GM23338 (cell line): ENCODE data around the gene PDE4D.

ENCODE experiments used
- CREB1 ChIP-seq: fragments of 250-450 bp; sonication (Bioruptor Pico); IDR thresholded peaks from 2 replicates; pipeline ENCODE4 v1.5.0; 2020; ENCODE audit warnings: low read depth, mild to moderate bottlenecking, moderate library complexity
- CTCF ChIP-seq, 2 experiments: fragments of 200-600 bp in 1 of 2; sonication (generic) in 1 of 2; conservative IDR thresholded peaks; 2 replicates each; pipeline versions ENCODE4 v1.5.1 to v1.6.1; 2016 to 2017; ENCODE audit warnings: antibody characterized with exemption in 2 of 2, low read depth in 2 of 2, mild to moderate bottlenecking in 2 of 2, moderate library complexity in 1 of 2
- EZH2 ChIP-seq: fragments of 200-600 bp; sonication (generic); IDR thresholded peaks from one replicate; pipeline ENCODE4 v1.8.0; 2017; ENCODE audit warnings: antibody characterized with exemption, mild to moderate bottlenecking, low read depth; ENCODE audit not compliant: unreplicated experiment
- EZH2phosphoT487 ChIP-seq: fragments of 200-600 bp; sonication (generic); IDR thresholded peaks from one replicate; pipeline ENCODE4 v1.8.1; 2018; ENCODE audit warnings: antibody characterized with exemption; ENCODE audit not compliant: unreplicated experiment
- POLR2AphosphoS5 ChIP-seq: IDR thresholded peaks from 2 replicates; pipeline ENCODE4 v1.6.1; 2016; ENCODE audit warnings: antibody characterized with exemption, low read depth
- REST ChIP-seq: IDR thresholded peaks from one replicate; pipeline ENCODE4 v1.6.1; 2018; ENCODE audit warnings: antibody characterized with exemption; ENCODE audit not compliant: unreplicated experiment
- STAT1 ChIP-seq: IDR thresholded peaks from one replicate; pipeline ENCODE4 v1.6.1; 2016; ENCODE audit warnings: antibody characterized with exemption; ENCODE audit not compliant: unreplicated experiment
- ZNF331 ChIP-seq: fragments of 250-450 bp; sonication (Bioruptor Pico); IDR thresholded peaks from 2 replicates; pipeline ENCODE4 v1.5.0; 2020; ENCODE audit warnings: low read depth, mild to moderate bottlenecking, moderate library complexity

GRCh38 chr5:59208474-59208873, 685.1 kb downstream of the PDE4D start:
- TF ChIP-seq CTCF (conservative IDR thresholded peaks at IDR 0.05; ENCODE audit: low read depth in 2 of 2) (no peak), REST (no peak), EZH2 (no peak), POLR2AphosphoS5 (no peak), ZNF331 (CRISPR knock-in tag) (no peak), CREB1 (no peak), EZH2phosphoT487 (no peak), STAT1 (no peak)
